Measurements from ENCODE around the gene SPOCD1.
"Not testable (repeated sequence)": the region's sequence is repeated elsewhere in the genome, so short reads cannot be mapped to it uniquely, and the experiment has no call there.

SPOCD1 gene

DNA sequence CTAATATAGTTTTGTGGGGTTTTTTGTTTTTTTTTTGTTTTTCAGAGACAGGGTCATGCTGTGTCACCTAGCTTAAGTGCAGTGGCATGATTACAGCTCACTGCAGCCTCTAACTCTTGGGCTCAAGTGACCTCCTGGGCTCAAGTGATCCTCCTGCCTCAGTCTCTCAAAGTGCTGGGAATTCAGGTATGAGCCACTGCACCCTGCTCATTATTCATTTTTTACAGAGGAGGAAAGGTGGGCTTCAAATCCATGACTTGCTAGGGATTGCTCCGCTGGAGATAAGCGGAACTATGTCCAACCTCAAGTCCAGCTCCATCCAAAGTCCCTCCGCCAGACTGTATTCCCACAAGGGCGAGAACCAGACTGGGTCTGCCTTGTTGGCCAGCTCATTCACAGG, 8.0 kb upstream of the SPOCD1 start:
- H3K9ac ChIP-seq (ENCODE audit: low read depth, low read length): no peak overlapping the region
- no peaks in the 10 kb centered on the region for H3K27me3 ChIP-seq (ENCODE audit: control insufficient read depth, insufficient read depth, low read length)
- no peaks in the 10 kb centered on the region for H3K4me1 ChIP-seq (ENCODE audit: control insufficient read depth, insufficient read depth, low read length)
- no peaks in the 10 kb centered on the region for H3K36me3 ChIP-seq (ENCODE audit: control insufficient read depth, insufficient read depth, low read length)
- no peak overlapping the region for H3K4me3 ChIP-seq (ENCODE audit: low read depth, low read length)
- H3K9me3 ChIP-seq (ENCODE audit: control insufficient read depth, insufficient read depth, low read length): no peaks in the 10 kb centered on the region

DNA sequence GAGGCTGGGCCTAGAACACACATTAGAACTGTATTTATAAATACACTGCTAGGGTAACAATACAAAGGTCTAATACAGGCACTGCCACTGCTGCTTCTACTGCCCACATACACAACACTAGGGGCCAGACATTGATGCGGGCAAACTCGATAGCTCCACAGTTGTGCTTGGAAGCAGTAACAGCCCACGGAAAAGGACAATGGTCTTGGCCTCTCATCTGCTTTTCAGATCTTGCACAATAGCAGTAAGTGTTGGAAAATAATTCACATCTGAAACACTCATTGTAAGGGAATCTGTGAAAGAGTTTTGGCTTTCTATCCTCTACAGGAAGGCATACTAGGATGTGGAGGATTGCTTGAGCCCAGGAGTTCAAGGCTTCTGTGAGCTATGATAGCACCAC, 6.9 kb upstream of the SPOCD1 start:
- H3K36me3 ChIP-seq (ENCODE audit: control insufficient read depth, insufficient read depth, low read length): no peaks in the 10 kb centered on the region
- no peaks in the 10 kb centered on the region for H3K4me1 ChIP-seq (ENCODE audit: control insufficient read depth, insufficient read depth, low read length)
- no peak overlapping the region for H3K4me3 ChIP-seq (ENCODE audit: low read depth, low read length)
- H3K27me3 ChIP-seq (ENCODE audit: control insufficient read depth, insufficient read depth, low read length): no peaks in the 10 kb centered on the region
- H3K9me3 ChIP-seq (ENCODE audit: control insufficient read depth, insufficient read depth, low read length): no peaks in the 10 kb centered on the region
- H3K9ac ChIP-seq (ENCODE audit: low read depth, low read length): no peak overlapping the region

DNA sequence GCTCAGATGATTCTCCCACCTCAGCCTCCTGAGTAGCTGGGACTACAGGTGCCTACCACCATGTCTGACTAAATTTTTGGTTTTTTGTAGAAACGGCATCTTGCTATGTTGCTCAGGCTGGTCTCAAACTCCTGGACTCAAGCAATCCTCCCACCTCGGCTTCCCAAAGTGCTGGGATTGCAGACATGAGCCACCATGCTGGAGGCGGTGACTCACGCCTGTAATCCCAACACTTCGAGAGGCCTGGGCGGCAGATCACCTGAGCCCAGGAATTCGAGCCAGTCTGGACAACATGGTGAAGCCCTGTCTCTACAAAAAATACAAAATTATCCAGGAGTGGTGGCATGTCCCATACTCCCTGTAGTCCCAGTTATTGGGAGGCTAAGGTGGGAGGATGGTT, 4.4 kb upstream of the SPOCD1 start:
- H3K4me3 ChIP-seq (ENCODE audit: low read depth, low read length); H3K36me3 ChIP-seq (ENCODE audit: control insufficient read depth, insufficient read depth, low read length); H3K9ac ChIP-seq (ENCODE audit: low read depth, low read length); H3K4me1 ChIP-seq (ENCODE audit: control insufficient read depth, insufficient read depth, low read length); H3K9me3 ChIP-seq (ENCODE audit: control insufficient read depth, insufficient read depth, low read length); H3K27me3 ChIP-seq (ENCODE audit: control insufficient read depth, insufficient read depth, low read length): not testable (repeated sequence)

DNA sequence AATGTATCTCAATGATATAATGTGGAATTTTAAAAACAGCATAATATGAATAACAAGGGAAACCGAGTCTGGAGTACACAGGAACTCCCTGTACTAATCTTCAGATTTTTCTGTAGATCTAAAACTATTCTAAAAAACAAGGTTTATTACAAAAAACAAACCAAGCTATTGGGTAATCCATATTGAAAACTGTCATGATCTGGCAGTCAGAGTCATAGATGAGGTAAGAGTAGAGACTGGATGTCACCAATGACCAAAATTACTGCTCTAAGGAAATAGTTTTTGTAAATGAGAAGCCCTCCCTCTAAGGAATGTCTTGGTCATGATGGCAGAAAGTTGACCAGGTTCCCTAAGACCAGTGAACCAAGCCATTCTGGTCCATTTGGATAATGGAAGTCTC, 2.4 kb upstream of the SPOCD1 start:
- no peaks in the 10 kb centered on the region for H3K27me3 ChIP-seq (ENCODE audit: control insufficient read depth, insufficient read depth, low read length)
- H3K36me3 ChIP-seq (ENCODE audit: control insufficient read depth, insufficient read depth, low read length): no peaks in the 10 kb centered on the region
- no peaks in the 10 kb centered on the region for H3K9me3 ChIP-seq (ENCODE audit: control insufficient read depth, insufficient read depth, low read length)
- no peak overlapping the region for H3K4me3 ChIP-seq (ENCODE audit: low read depth, low read length)
- H3K4me1 ChIP-seq (ENCODE audit: control insufficient read depth, insufficient read depth, low read length): peaks cover 4% of the 10 kb centered on the region
- H3K9ac ChIP-seq (ENCODE audit: low read depth, low read length): no peak overlapping the region

DNA sequence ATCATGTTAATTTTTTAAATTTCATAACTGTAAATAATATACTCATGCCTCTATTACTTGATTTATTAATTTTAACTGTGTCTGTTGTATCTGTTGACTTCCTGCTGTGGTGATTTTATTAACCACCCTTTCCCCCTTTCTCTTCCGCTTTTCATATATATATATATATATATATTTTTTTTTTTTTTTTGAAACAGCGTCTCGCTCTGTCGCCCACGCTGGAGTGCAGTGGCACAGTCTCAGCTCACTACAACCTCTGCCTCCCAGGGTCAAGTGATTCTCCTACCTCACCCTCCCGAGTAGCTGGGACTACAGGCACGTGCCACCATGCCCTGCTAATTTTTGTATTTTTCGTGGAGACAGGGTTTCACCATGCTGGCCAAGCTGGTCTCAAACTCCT, 1.1 kb upstream of the SPOCD1 start:
- not testable (repeated sequence) for H3K9ac ChIP-seq (ENCODE audit: low read depth, low read length); H3K4me3 ChIP-seq (ENCODE audit: low read depth, low read length)

DNA sequence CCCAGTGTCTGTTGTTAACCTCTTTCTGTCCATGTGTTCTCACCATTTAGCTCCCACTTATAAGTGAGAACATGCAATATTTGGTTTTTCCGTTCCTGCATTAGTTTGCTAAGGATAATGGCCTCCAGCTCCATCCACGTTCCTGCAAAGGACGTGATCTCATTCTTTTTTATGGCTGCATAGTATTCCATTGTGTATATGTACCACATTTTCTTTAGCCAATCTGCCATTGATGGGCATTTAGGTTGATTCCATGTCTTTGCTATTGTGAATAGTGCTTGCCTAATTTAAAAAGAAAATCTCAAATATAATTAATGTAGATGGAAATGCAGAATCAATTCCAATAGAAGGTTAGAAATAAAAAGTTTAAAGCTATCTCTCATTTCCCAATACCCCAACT, 679 bp upstream of the SPOCD1 start:
- not testable (repeated sequence) for H3K9me3 ChIP-seq (ENCODE audit: control insufficient read depth, insufficient read depth, low read length); H3K4me3 ChIP-seq (ENCODE audit: low read depth, low read length); H3K36me3 ChIP-seq (ENCODE audit: control insufficient read depth, insufficient read depth, low read length); H3K4me1 ChIP-seq (ENCODE audit: control insufficient read depth, insufficient read depth, low read length); H3K9ac ChIP-seq (ENCODE audit: low read depth, low read length); H3K27me3 ChIP-seq (ENCODE audit: control insufficient read depth, insufficient read depth, low read length)

More for the DNA sequence above, 1.1 kb upstream of the SPOCD1 start:
- not testable (repeated sequence) for H3K27me3 ChIP-seq (ENCODE audit: control insufficient read depth, insufficient read depth, low read length); H3K36me3 ChIP-seq (ENCODE audit: control insufficient read depth, insufficient read depth, low read length); H3K4me1 ChIP-seq (ENCODE audit: control insufficient read depth, insufficient read depth, low read length); H3K9me3 ChIP-seq (ENCODE audit: control insufficient read depth, insufficient read depth, low read length)

DNA sequence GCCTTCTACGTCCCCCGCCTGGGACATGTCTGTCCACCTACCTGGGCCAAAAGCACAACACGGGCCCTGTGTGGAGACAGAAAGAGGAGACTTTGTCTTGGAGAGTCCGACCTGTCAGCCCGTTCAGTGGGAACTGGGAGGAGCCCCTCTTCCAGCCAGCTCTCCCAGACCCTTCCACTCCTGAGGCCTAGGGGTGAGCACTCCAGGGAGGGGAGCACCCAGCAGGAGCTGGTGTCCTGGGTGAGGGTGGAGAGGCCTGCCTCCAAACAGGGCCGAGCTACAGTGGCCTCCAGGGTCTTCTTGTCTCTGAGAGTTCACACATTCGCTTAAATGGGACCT, 546 bp downstream of the SPOCD1 start:
- Histone ChIP-seq H3K27me3 (ENCODE audit: control insufficient read depth, insufficient read depth, low read length) (no peaks in the 10 kb centered on the region), H3K4me1 (ENCODE audit: control insufficient read depth, insufficient read depth, low read length) (peaks cover 4% of the 10 kb centered on the region), H3K9me3 (ENCODE audit: control insufficient read depth, insufficient read depth, low read length) (no peaks in the 10 kb centered on the region), H3K9ac (ENCODE audit: low read depth, low read length) (no peak overlapping the region), H3K4me3 (ENCODE audit: low read depth, low read length) (peak overlapping the region; percentile 69), H3K36me3 (ENCODE audit: control insufficient read depth, insufficient read depth, low read length) (no peaks in the 10 kb centered on the region)

DNA sequence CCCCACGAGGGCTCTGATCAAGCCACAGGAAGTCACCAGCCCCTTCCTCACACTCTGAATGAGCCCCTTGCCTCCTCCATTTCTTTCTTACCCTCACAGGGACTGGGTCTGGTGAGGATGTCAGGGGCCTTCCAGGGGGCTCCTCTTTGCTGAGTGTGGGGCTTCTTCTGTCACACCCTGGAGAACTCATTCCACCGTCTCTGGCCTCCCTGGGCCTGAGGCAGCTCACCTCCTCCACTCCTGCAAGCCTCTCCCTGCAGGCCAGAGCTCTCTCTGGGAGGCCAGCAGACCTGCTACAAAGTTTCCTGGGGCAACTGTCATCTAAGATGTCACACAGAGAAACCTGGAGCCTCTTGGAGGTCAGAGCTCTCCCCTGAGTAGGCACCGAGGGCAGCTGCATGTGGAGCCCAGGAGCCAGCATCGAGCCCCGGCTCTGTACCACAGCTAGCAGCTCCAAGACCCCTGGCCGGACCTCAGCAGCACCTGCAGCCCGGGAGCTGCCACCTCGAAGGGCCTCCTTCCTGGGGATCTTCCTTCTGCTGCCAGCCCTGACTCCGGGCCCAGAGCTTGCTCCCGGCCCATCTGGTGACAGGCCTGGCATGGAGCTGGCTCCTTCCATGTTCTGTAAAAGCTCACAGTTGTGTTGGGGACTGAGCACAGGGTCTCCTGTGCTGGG, 1.1 kb downstream of the SPOCD1 start:
- no peaks in the 10 kb centered on the region for H3K36me3 ChIP-seq (ENCODE audit: control insufficient read depth, insufficient read depth, low read length)
- no peaks in the 10 kb centered on the region for H3K9me3 ChIP-seq (ENCODE audit: control insufficient read depth, insufficient read depth, low read length)
- H3K27me3 ChIP-seq (ENCODE audit: control insufficient read depth, insufficient read depth, low read length): no peaks in the 10 kb centered on the region
- no peak overlapping the region for H3K9ac ChIP-seq (ENCODE audit: low read depth, low read length)
- H3K4me3 ChIP-seq (ENCODE audit: low read depth, low read length): no peak overlapping the region
- H3K4me1 ChIP-seq (ENCODE audit: control insufficient read depth, insufficient read depth, low read length): peaks cover 4% of the 10 kb centered on the region

DNA sequence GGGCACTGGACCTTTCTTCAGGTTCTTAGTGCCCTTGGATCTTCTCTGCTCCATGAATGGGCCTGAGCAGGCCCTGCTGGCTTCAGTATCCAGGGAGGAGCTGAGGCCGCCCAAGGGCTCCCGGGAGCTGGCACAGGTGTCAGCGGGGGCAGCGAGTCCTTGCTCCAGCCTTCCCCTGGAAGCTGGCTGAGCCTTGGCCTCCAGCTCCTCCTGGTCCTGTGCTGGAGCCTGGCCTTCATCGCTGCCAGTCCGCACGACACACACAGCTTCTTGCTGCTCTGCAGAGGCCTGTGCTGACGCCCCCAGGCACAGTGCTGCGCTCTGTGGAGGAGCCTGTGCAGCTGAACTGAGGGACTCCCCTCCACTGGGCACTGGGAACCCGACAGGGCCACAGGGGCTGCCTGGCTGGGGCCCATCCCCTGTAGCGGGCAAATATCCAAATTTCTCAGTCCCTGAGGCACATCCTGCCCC, 1.7 kb downstream of the SPOCD1 start:
- no peak overlapping the region for H3K4me3 ChIP-seq (ENCODE audit: low read depth, low read length)
- no peaks in the 10 kb centered on the region for H3K27me3 ChIP-seq (ENCODE audit: control insufficient read depth, insufficient read depth, low read length)
- H3K4me1 ChIP-seq (ENCODE audit: control insufficient read depth, insufficient read depth, low read length): peaks cover 4% of the 10 kb centered on the region
- H3K9me3 ChIP-seq (ENCODE audit: control insufficient read depth, insufficient read depth, low read length): no peaks in the 10 kb centered on the region
- H3K9ac ChIP-seq (ENCODE audit: low read depth, low read length): no peak overlapping the region
- H3K36me3 ChIP-seq (ENCODE audit: control insufficient read depth, insufficient read depth, low read length): no peaks in the 10 kb centered on the region

DNA sequence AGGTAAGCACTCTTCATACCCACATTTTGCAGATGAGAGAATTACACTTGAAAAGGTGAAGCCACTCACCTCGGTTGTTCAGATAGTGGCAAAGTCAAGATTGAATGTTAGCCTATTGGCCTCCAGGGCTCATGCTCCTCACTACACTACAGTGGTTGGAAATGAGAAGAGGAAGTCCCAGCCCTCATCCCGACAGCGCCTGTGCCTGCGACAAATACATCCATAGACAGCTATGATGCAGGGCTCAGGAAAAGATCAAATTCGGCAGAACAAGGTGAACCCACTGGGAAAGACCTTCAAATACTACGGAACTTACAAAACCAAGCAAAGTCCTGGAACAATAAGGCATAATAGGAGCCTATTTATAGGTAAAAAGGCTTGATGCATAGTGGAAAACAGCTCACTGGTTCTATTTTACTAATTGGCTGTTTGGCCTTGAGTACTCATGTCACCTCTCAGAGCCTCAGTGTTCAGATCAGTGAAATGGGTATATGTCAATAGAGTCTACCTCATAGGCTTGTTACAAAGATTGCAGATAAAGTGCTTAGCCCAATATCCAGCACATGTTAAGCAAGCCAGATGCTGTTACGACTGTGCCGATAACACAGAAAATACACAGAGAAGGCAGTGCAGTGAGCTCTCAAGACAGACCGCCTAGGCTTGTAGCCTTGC, 3.5 kb downstream of the SPOCD1 start:
- Histone ChIP-seq H3K4me1 (ENCODE audit: control insufficient read depth, insufficient read depth, low read length) (peaks cover 4% of the 10 kb centered on the region), H3K36me3 (ENCODE audit: control insufficient read depth, insufficient read depth, low read length) (no peaks in the 10 kb centered on the region), H3K9ac (ENCODE audit: low read depth, low read length) (no peak overlapping the region), H3K9me3 (ENCODE audit: control insufficient read depth, insufficient read depth, low read length) (no peaks in the 10 kb centered on the region), H3K27me3 (ENCODE audit: control insufficient read depth, insufficient read depth, low read length) (no peaks in the 10 kb centered on the region), H3K4me3 (ENCODE audit: low read depth, low read length) (no peak overlapping the region)

DNA sequence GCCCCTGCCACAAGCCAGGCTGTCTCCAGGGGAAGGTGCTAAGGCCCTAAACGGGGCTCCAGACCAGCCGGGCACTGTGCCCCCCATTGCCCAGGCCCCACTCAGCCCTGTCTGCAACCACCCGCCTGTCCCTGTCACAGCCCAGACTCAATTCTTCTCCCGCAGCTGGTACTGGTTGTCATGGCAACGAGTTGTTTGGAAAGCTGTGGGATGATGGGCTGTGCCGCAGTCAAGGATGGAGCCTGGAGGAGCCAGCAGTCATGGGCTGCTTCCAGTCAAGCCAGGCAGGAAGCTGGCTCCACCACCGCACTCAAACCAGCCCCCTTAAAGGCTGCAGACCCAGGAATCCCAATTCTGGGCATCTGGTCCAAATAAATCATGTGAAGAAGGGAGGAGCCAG, 4.2 kb downstream of the SPOCD1 start:
- H3K36me3 ChIP-seq (ENCODE audit: control insufficient read depth, insufficient read depth, low read length): no peaks in the 10 kb centered on the region
- H3K9me3 ChIP-seq (ENCODE audit: control insufficient read depth, insufficient read depth, low read length): no peaks in the 10 kb centered on the region
- H3K4me1 ChIP-seq (ENCODE audit: control insufficient read depth, insufficient read depth, low read length): peaks cover 4% of the 10 kb centered on the region
- no peaks in the 10 kb centered on the region for H3K27me3 ChIP-seq (ENCODE audit: control insufficient read depth, insufficient read depth, low read length)
- no peak overlapping the region for H3K9ac ChIP-seq (ENCODE audit: low read depth, low read length)
- no peak overlapping the region for H3K4me3 ChIP-seq (ENCODE audit: low read depth, low read length)

DNA sequence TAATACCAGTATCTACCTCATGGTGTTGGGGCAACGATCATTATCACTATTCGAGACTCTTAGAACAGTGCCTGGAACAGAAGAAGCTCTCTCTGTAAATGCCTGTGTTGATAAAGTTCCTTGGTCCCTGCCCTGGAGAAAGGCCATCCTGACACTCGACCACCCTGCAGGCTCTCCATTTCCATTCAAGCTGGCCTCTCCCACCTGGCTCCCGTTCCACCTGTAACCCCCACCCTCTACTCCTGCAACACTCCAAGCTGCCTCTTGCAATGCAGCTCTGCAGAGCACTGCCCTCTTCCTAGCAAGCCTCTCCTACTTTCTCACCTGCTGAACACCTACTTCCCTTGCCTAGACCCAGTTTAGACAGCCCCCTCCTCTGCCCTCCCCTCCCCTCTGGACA, 6.1 kb downstream of the SPOCD1 start:
- no peak overlapping the region for H3K9ac ChIP-seq (ENCODE audit: low read depth, low read length)
- no peak overlapping the region for H3K4me3 ChIP-seq (ENCODE audit: low read depth, low read length)

More for the DNA sequence above, 6.1 kb downstream of the SPOCD1 start:
- Histone ChIP-seq H3K4me1 (ENCODE audit: control insufficient read depth, insufficient read depth, low read length) (no peaks in the 10 kb centered on the region), H3K27me3 (ENCODE audit: control insufficient read depth, insufficient read depth, low read length) (no peaks in the 10 kb centered on the region), H3K36me3 (ENCODE audit: control insufficient read depth, insufficient read depth, low read length) (no peaks in the 10 kb centered on the region), H3K9me3 (ENCODE audit: control insufficient read depth, insufficient read depth, low read length) (no peaks in the 10 kb centered on the region)
